HG02678 (cell line): Measurements from ENCODE around the gene TTC9.
A peak's percentile ranks its signal among the peaks of the same experiment; 100 is the strongest.

ENCODE experiments used
- ATAC-seq: cut with Tn5 transposase; IDR thresholded peaks from one replicate; pipeline ENCODE4 v1.9.1; 2021; ENCODE audit warnings: mild to moderate bottlenecking, moderate library complexity; ENCODE audit not compliant: unreplicated experiment

TTC9 gene

GRCh38 chr14:70641548-70642302 lies at the start of gene TTC9:
TTC9 (plus strand) TSS chr14:70641916; CDS start chr14:70642130, 214 bp downstream.
- no peak for ATAC-seq

- no peak for ATAC-seq
These were observed 47.3 kb upstream of the TTC9 start for GRCh38 chr14:70594461-70594860.

GRCh38 chr14:70595443-70596185 lies 46.1 kb upstream of the TTC9 start:
- ATAC-seq = no peak

- no peak for ATAC-seq
These were observed 44.0 kb upstream of the TTC9 start for GRCh38 chr14:70597731-70598130.

GRCh38 chr14:70599345-70599744 lies 42.4 kb upstream of the TTC9 start:
- no peak for ATAC-seq

GRCh38 chr14:70600382-70601157 lies 41.1 kb upstream of the TTC9 start, which contains the start of gene MED6:
MED6 (minus strand) TSS chr14:70600655; CDS start chr14:70600637, 18 bp downstream.
- peak; percentile 88 for ATAC-seq

GRCh38 chr14:70601162-70601561 lies 40.6 kb upstream of the TTC9 start:
- ATAC-seq = no peak

- no peak for ATAC-seq
These were observed 39.5 kb upstream of the TTC9 start for GRCh38 chr14:70602254-70602653.

GRCh38 chr14:70611216-70611615 lies 30.5 kb upstream of the TTC9 start:
- no peak for ATAC-seq

- no peak for ATAC-seq
These were observed 25.1 kb upstream of the TTC9 start for GRCh38 chr14:70616646-70617045.

GRCh38 chr14:70618314-70618713 lies 23.4 kb upstream of the TTC9 start:
- ATAC-seq = no peak

GRCh38 chr14:70619708-70620107 lies 22.0 kb upstream of the TTC9 start:
- ATAC-seq = no peak

- no peak for ATAC-seq
These were observed 19.5 kb upstream of the TTC9 start for GRCh38 chr14:70622111-70622712.

GRCh38 chr14:70624972-70625371 lies 16.7 kb upstream of the TTC9 start:
- no peak for ATAC-seq

GRCh38 chr14:70631948-70632347 lies 9.8 kb upstream of the TTC9 start:
- ATAC-seq = no peak

- ATAC-seq = no peak
These were observed 5.6 kb upstream of the TTC9 start for GRCh38 chr14:70635971-70636595.

- ATAC-seq = no peak
These were observed 3.3 kb upstream of the TTC9 start for GRCh38 chr14:70638416-70638815.

GRCh38 chr14:70640938-70641547 lies 673 bp upstream of the TTC9 start:
- ATAC-seq = peak; percentile 63

GRCh38 chr14:70642303-70643235 lies 853 bp downstream of the TTC9 start:
- ATAC-seq = peak; percentile 31
